Mucosa of gallbladder (tissue), 1 donor: ENCODE measurements around the gene KIF2A. TPM values are rescaled to one million over a fixed set of nuclear protein-coding genes. Genes with fewer than 3 reads are reported as not detected.
A peak's percentile ranks its signal among the peaks of the same experiment; 100 is the strongest.

Source experiments
- DNase-seq: peaks from one replicate; pipeline ENCODE4 v3.0.0-alpha.2; 2020; ENCODE audit warnings: low spot score
- total RNA-seq: library from RNA; stranded (reverse); gene quantifications from one replicate; pipeline ENCODE4 v1.2.1, GENCODE V29; 2021
- donor health status: DM: no; HTN: no; CAD: no.

Gene KIF2A
- total RNA-seq: 31.1 TPM

GRCh38 chr5:62305715-62306322, at the start of gene KIF2A:
TSS of gene KIF2A (plus strand) at chr5:62306206. CDS start at chr5:62306473, 267 bp downstream.
- DNase-seq: peak; percentile 90

DNA sequence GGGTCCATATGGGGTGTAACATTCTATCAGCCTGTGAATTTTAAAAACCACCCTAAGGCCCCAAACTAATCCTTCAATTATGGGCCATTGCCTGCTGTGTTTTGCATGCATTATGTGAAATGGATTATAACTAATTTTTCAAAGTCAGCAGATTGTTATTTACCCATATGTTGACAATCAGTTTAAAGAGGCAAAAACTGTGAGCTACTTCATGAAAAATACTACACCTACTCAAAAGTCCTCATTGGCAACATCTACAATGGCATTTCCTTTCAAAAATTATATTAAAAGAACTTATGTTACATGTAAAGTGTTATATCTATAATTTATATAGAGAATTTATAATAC, 49.0 kb upstream of the KIF2A start:
- DNase-seq: no peak

- no peak for DNase-seq
Observed at GRCh38 chr5:62258654-62259053, 47.4 kb upstream of the KIF2A start.

- DNase-seq: no peak
Observed at GRCh38 chr5:62259699-62260250, 46.2 kb upstream of the KIF2A start.

DNA sequence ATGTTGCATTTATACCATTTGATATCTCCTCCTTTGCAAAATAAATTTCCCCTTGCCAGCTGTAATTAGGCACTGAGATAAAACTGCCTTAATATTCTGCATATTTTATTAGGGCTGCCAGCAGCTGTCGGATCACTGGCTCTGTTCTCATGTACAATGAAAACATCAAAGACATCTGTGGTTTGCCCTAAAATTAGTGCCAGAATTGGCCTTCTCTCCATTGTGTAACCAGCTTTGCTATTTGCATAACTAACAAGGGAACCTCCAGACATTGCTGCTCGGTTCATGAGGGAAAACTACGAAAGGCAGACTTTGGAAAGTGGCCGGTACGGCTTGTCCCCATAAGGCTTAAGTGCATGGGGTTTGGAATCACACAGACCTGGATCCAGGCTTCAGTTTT, 45.5 kb upstream of the KIF2A start:
- DNase-seq: no peak

GRCh38 chr5:62263401-62263800, 42.6 kb upstream of the KIF2A start:
- DNase-seq: no peak

- no peak for DNase-seq
Observed at GRCh38 chr5:62265648-62266112, 40.3 kb upstream of the KIF2A start.

DNA sequence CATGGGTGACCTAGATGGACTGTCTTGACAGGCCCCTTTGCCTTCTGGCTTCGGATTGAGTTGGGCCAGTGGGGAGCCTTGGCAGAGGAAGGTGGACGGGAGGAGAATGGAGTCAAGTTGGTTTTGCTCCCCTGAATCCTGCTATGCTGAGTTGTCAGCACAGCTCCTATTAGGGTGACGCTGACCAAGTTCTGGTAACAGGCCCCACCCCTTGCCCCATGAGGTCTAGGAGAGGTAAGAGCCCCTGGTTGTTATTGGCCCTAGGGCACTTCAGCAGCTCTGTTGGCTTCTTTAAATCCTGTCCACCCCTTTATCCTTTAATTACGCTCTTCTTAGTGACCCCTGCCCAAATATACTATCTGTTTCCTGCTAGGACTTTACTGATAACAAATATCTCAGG, 39.4 kb upstream of the KIF2A start:
- no peak for DNase-seq

- peak; percentile 67 for DNase-seq
Observed at GRCh38 chr5:62268234-62268633, 37.8 kb upstream of the KIF2A start.

DNA sequence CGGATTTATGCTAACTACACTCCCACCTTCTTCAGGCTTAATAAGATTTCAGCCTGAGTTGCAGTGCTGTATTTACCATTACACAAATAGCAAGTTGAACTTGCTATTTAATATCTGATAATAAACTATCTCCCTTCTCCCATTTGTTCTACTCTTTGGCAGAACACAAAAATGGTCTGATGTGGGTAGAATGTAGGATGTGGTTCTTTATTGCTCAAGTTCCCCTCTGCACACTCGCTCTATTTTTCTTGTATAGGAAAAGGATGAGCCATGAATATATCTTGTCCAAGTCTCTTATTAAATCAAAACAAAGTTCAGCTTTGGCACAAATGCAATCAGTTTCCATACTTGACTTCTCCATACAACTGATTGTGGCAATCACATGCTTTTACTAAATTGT, 37.2 kb upstream of the KIF2A start:
- DNase-seq: no peak

DNA sequence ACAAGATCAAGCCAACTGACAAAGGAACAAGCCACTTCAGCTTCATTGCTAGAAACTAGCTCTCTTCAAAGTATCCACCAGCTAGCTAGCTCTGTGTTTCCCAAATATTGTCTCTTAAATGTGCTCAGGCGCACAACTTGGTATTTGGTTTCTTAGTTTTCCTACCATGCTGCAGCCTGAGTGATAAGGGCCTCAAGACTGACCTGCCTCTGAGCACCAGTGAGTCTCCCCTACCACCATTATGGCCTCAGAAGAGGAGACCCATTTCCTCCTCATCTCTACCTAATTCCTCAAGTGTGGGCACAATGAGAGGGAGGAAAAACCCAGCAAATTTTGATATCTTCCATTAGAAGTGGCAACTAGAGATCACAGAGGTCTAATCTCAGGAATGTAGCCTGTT, 34.6 kb upstream of the KIF2A start:
- DNase-seq: no peak

DNA sequence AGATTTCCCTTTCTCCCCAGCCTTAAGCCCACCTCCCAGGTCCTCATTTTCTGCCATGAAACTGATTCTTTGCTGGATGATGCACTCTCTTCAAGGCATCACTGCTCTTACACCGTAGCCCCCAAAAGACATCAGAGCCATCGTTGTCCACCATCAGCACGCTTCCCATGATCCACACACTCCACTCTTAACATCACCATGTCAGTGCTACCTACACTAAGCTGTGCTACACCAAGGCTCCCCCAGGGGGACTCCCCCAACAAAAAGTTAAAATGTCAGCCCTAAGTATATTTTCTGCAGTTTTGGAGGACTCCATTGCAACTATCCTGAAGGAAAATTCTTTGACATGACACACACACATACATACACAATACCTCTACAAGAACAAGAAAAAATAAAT, 34.1 kb upstream of the KIF2A start:
- no peak for DNase-seq

DNA sequence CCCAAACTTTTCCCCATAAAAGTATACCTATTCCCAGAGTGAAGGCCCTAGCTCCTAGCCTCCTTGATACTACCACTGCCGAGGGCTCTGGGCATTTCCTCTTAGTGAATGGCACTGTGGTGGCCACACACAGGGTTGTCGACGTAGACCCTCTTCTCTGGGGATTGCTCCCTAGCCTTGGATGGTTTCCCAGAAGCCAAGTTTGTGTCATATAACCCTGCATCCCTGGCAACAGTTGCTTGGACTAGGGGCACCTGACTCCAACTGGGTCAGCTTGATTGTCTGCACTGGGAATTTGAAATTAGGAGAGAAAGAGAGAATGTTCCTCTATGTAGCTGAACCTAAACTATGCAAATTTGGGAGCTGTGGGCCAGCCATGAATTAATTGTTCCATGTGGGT, 32.3 kb upstream of the KIF2A start:
- no peak for DNase-seq

DNA sequence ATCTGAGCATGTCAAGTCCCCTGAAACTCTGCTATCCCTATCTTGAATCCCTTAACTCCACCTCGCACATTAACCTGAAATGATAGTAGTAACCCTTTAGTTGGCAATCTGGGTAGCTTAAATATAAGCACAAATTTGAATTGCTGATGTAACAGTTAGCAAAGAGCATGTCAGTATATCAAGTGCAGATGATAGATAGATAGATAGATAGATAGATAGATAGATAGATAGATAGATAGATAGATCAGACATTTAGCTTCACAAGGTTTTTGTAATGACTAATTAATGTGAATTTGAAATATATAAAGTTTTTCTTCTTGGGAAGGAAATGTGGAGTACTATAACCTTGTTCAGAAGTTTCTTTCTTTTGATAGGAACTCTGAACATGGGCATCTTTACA, 30.4 kb upstream of the KIF2A start:
- no peak for DNase-seq

DNA sequence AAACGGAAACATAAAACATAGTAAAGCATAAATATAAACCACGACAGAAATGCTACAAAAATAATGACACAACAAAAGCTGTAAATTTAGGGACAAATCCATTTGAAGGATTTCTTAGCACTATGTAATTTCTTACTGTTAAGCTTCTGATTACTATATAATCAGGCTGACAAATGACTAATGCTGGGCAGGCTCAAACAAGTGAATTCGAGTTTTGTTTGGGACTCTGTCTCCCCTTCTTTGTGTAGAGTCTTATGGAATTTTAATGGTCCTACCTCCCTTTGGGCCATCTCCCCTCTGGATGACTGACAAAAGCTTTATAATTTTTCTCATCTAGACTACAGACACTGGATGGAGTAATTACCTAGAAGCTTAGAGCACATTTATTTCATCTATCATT, 24.6 kb upstream of the KIF2A start:
- DNase-seq: no peak

- no peak for DNase-seq
Observed at GRCh38 chr5:62282064-62282463, 23.9 kb upstream of the KIF2A start.

GRCh38 chr5:62283005-62283404, 23.0 kb upstream of the KIF2A start:
- no peak for DNase-seq

- no peak for DNase-seq
Observed at GRCh38 chr5:62283861-62284260, 22.1 kb upstream of the KIF2A start.

DNA sequence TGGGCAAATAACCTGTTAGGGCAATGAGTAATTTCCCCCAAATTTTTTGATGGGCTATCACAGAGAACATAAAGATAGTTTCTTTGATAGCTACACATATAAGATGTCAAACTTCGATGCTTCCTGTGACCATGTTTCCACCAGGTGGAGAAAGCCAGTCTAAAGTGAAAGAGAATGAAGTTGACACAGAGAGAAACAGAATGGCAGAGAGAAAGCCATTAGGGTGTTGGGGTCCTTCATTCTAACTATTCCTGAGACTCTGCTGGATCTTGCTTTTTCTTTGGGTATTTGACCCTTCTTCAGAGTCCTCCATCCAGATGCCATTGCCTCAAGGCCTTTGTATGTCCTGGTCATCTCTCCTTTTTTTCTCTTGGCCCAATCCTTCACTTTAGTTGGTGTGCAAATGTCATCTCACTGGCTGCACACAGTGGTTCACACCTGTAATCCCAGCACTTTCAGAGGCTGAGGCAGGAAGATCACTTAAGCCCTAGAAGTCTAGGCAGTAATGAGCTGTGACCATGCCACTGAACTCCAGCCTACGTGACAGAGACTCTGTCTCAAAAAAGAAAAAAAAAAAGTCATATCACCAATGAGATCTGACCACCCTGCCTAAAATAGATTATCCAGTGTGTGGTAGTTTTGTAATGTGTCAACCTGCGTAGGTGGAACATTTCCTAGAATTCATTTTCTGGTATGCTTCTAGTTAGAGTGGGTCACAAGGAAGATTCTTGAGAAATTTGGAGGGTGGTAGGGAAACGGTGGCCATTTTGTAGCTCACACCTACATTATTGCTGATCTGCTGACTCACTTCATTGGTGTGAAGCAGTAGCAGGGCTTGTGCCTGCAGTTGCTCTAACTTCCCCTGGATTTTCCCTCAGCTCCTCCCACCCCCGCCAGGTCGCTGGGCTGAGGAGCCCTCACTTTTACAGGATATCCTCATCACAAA, 20.8 kb upstream of the KIF2A start:
- no peak for DNase-seq

DNA sequence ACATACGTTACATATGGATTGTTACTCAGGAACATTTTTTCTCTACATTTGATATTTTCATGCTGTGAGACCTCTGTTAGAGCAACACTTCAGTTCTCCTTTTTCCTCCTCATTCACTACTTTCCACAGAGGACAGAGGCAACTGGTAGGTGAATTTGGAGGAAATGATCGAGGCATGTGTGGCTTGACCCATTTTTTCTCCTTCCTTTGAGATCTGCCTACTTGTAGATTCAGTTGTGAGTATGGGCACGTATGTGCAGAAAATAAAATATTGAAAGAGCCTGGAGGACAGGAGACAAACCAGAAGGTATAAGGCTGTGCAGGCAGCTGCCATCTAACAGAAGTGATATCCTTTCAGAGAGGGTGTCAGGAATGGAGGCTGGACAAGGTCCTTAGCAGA, 19.2 kb upstream of the KIF2A start:
- DNase-seq: no peak

DNA sequence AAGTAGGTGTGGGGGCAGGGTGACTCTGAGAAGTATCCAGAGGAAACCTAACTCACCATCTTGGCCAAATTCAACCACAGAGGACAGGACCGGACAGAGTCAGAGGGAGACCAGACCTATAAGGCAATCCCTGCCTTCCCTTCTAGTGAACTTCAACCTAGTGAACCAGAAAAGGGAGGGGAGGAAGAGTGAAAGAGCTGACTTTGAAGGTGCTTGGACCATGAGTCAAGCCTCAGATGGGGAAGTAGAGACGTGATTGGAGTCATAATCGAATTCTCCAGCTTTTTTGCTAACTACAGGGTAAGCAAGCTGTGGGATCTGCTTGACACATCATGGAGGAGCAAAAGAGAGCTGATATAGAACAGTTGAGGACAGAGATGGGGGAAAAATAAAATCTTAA, 18.8 kb upstream of the KIF2A start:
- no peak for DNase-seq

DNA sequence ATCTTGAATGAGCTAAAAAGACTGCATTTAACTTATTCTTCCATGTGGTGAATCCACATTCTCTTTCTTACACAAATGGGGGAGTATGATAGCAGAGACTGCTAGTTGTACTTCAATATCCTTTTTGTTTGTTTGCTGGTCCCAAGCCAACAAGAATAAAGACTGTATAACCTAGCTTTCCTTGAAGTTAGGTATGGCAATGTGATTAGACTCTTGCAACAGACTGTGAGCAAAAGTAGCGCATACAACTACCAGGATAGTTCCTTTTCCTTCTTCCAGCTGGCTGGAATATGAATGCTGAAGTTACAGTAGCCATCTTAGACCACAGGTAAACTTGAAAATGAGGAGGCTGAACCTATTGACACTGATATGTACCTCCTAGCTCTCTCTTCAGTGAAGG, 17.9 kb upstream of the KIF2A start:
- no peak for DNase-seq

- DNase-seq: no peak
Observed at GRCh38 chr5:62289813-62290212, 16.2 kb upstream of the KIF2A start.
